Skin epidermis (tissue), 12 donors: Measurements from ENCODE around the gene SV2A.
"Not testable (repeated sequence)": the region's sequence is repeated elsewhere in the genome, so short reads cannot be mapped to it uniquely, and the experiment has no call there.

Experiments used
- H3K27ac ChIP-seq, 21 experiments: fragments of 200-600 bp; sonication (generic) in 11 of 21; one replicate each; pipeline ENCODE4 v1.5.0; 2020; ENCODE audit warnings: mild to moderate bottlenecking in 3 of 21, inconsistent platforms in 2 of 21, moderate library complexity in 2 of 21
- H3K4me3 ChIP-seq, 7 experiments: fragments of 200-600 bp; sonication (generic) in 2 of 7; one replicate each; pipeline ENCODE4 v1.5.0; 2020; ENCODE audit warnings: inconsistent platforms in 2 of 7, mild to moderate bottlenecking in 2 of 7, moderate library complexity in 1 of 7

SV2A gene

GRCh38 chr1:149917571-149918144 is at the start of gene SV2A:
Gene SV2A, minus strand, starts transcription at chr1:149917844. Its CDS starts 4,004 bp downstream, at chr1:149913840.
- peak within 1 kb of the TSS in 4 of 21 experiments; percentile 31 to 50 (median 38) for H3K27ac ChIP-seq
- H3K4me3 ChIP-seq: peak within 1 kb of the TSS; percentile 20 to 46 (median 37)

- Histone ChIP-seq H3K4me3 (no peak overlapping the region), H3K27ac (no peak overlapping the region)
These were observed 49.4 kb upstream of the SV2A start for GRCh38 chr1:149967041-149967440.

GRCh38 chr1:149966405-149966804 is 48.8 kb upstream of the SV2A start:
- H3K4me3 ChIP-seq: no peak overlapping the region
- H3K27ac ChIP-seq: peak overlapping the region in 1 of 21 experiments; percentile 2

GRCh38 chr1:149965440-149965839 is 47.8 kb upstream of the SV2A start:
- no peak overlapping the region for H3K4me3 ChIP-seq
- H3K27ac ChIP-seq: peak overlapping the region in 4 of 21 experiments; percentile 2 to 71 (median 21)

- Histone ChIP-seq H3K27ac (peak overlapping the region in 10 of 21 experiments; percentile 14 to 71 (median 46)), H3K4me3 (no peak overlapping the region)
These were observed 45.7 kb upstream of the SV2A start for GRCh38 chr1:149963358-149963757.

- no peak overlapping the region for H3K4me3 ChIP-seq
- peak overlapping the region in 17 of 21 experiments; percentile 1 to 73 (median 45) for H3K27ac ChIP-seq
These were observed 45.1 kb upstream of the SV2A start for GRCh38 chr1:149962736-149963135.

- H3K27ac ChIP-seq: peak overlapping the region in 16 of 21 experiments; percentile 1 to 73 (median 46)
These were observed 44.5 kb upstream of the SV2A start for GRCh38 chr1:149962039-149962647.

GRCh38 chr1:149957548-149957947 is 39.9 kb upstream of the SV2A start:
- H3K27ac ChIP-seq, H3K4me3 ChIP-seq: not testable (repeated sequence)

More at GRCh38 chr1:149962039-149962647, 44.5 kb upstream of the SV2A start:
- H3K4me3 ChIP-seq: no peak overlapping the region

- Histone ChIP-seq H3K27ac (peak overlapping the region in 1 of 21 experiments; percentile 13), H3K4me3 (no peak overlapping the region)
These were observed 32.3 kb upstream of the SV2A start for GRCh38 chr1:149949911-149950310.

- H3K4me3 ChIP-seq: no peak overlapping the region
- H3K27ac ChIP-seq: no peak overlapping the region
These were observed 27.6 kb upstream of the SV2A start for GRCh38 chr1:149945206-149945605.

GRCh38 chr1:149942885-149943284 is 25.2 kb upstream of the SV2A start:
- H3K4me3 ChIP-seq: no peak overlapping the region
- peak overlapping the region in 6 of 21 experiments; percentile 15 to 41 (median 26) for H3K27ac ChIP-seq

- H3K4me3 ChIP-seq: no peak overlapping the region
- peak overlapping the region in 8 of 21 experiments; percentile 15 to 55 (median 30) for H3K27ac ChIP-seq
These were observed 24.6 kb upstream of the SV2A start for GRCh38 chr1:149942207-149942606.

- no peak overlapping the region for H3K4me3 ChIP-seq
- H3K27ac ChIP-seq: peak overlapping the region in 13 of 21 experiments; percentile 3 to 83 (median 71)
These were observed 22.8 kb upstream of the SV2A start for GRCh38 chr1:149940427-149940826.

GRCh38 chr1:149938668-149939003 is 21.0 kb upstream of the SV2A start:
- peak overlapping the region in 4 of 7 experiments; percentile 10 to 32 (median 16) for H3K4me3 ChIP-seq
- peak overlapping the region in 19 of 21 experiments; percentile 54 to 83 (median 70) for H3K27ac ChIP-seq

- Histone ChIP-seq H3K4me3 (no peak overlapping the region), H3K27ac (peak overlapping the region in 18 of 21 experiments; percentile 47 to 83 (median 70))
These were observed 20.1 kb upstream of the SV2A start for GRCh38 chr1:149937759-149938158.

- peak overlapping the region; percentile 31 to 55 (median 37) for H3K4me3 ChIP-seq
- peak overlapping the region in 20 of 21 experiments; percentile 45 to 83 (median 72) for H3K27ac ChIP-seq
These were observed 19.5 kb upstream of the SV2A start for GRCh38 chr1:149936992-149937705.

GRCh38 chr1:149936170-149936991 is 18.7 kb upstream of the SV2A start, which contains the start of gene MTMR11:
Gene MTMR11, minus strand, starts transcription at chr1:149936879. Its CDS starts 232 bp downstream, at chr1:149936647.
- H3K4me3 ChIP-seq: peak within 1 kb of the TSS; percentile 31 to 55 (median 37)

GRCh38 chr1:149934356-149934755 is 16.7 kb upstream of the SV2A start:
- H3K4me3 ChIP-seq: no peak overlapping the region
- H3K27ac ChIP-seq: no peak overlapping the region

More at GRCh38 chr1:149936170-149936991, 18.7 kb upstream of the SV2A start, which contains the start of gene MTMR11:
- H3K27ac ChIP-seq: peak within 1 kb of the TSS in 20 of 21 experiments; percentile 45 to 83 (median 74)

- Histone ChIP-seq H3K4me3 (no peak overlapping the region), H3K27ac (no peak overlapping the region)
These were observed 15.6 kb upstream of the SV2A start for GRCh38 chr1:149933208-149933607.
